Parathyroid adenoma (tissue), 2 donors: ENCODE data around the gene A1BG.
"Not testable (repeated sequence)": the region's sequence is repeated elsewhere in the genome, so short reads cannot be mapped to it uniquely, and the experiment has no call there.

Source experiments
- H2AFZ ChIP-seq: fragments of 300-600 bp; sonication (generic); one replicate; pipeline ENCODE4 v1.7.0; 2017; ENCODE audit warnings: antibody characterized with exemption, mild to moderate bottlenecking
- H3K27ac ChIP-seq: fragments of 300-600 bp; sonication (generic); one replicate; pipeline ENCODE4 v1.7.0; 2017
- H3K27me3 ChIP-seq: fragments of 300-600 bp; sonication (generic); one replicate; pipeline ENCODE4 v1.7.0; 2017; ENCODE audit warnings: low read length; ENCODE audit not compliant: control insufficient read depth, insufficient read depth
- H3K36me3 ChIP-seq: fragments of 300-600 bp; sonication (generic); one replicate; pipeline ENCODE4 v1.7.0; 2017; ENCODE audit warnings: low read length; ENCODE audit not compliant: control insufficient read depth, insufficient read depth
- H3K4me1 ChIP-seq: fragments of 300-600 bp; sonication (generic); one replicate; pipeline ENCODE4 v1.7.0; 2017; ENCODE audit warnings: control low read depth
- H3K4me2 ChIP-seq: fragments of 300-600 bp; sonication (generic); one replicate; pipeline ENCODE4 v1.7.0; 2017; ENCODE audit warnings: low read length
- H3K4me3 ChIP-seq: fragments of 300-600 bp; sonication (generic); one replicate; pipeline ENCODE4 v1.7.0; 2017; ENCODE audit warnings: low read depth, low read length
- H3K79me2 ChIP-seq: fragments of 300-600 bp; sonication (generic); one replicate; pipeline ENCODE4 v1.7.0; 2017; ENCODE audit warnings: control low read depth
- H3K9ac ChIP-seq: fragments of 300-600 bp; sonication (generic); one replicate; pipeline ENCODE4 v1.7.0; 2017; ENCODE audit warnings: mild to moderate bottlenecking
- H3K9me3 ChIP-seq: fragments of 300-600 bp; sonication (generic); one replicate; pipeline ENCODE4 v1.7.0; 2017; ENCODE audit warnings: low read length; ENCODE audit not compliant: control insufficient read depth
- CTCF ChIP-seq: fragments of 300-600 bp; sonication (generic); IDR thresholded peaks from one replicate; pipeline ENCODE4 v1.7.0; 2017; ENCODE audit warnings: antibody characterized with exemption, mild to moderate bottlenecking
- donor health status: primary hyperparathyroidism.

A1BG gene

GRCh38 chr19:58315580-58315979 lies 37.7 kb downstream of the A1BG start:
- no peak overlapping the region for H3K9ac ChIP-seq
- no peak overlapping the region for H3K27ac ChIP-seq
- no peaks in the 10 kb centered on the region for H3K36me3 ChIP-seq
- H3K4me2 ChIP-seq, result no peak overlapping the region
- no peaks in the 10 kb centered on the region for H3K27me3 ChIP-seq
- no peaks in the 10 kb centered on the region for H3K9me3 ChIP-seq
- H2AFZ ChIP-seq, result no peak overlapping the region
- H3K79me2 ChIP-seq, result peaks cover 24% of the 10 kb centered on the region
- H3K4me3 ChIP-seq, result no peak overlapping the region
- no peak for TF ChIP-seq CTCF
- H3K4me1 ChIP-seq, result no peaks in the 10 kb centered on the region

- peaks cover 25% of the 10 kb centered on the region for H3K79me2 ChIP-seq
- no peaks in the 10 kb centered on the region for H3K4me1 ChIP-seq
- H3K27me3 ChIP-seq, result no peaks in the 10 kb centered on the region
- no peak overlapping the region for H3K27ac ChIP-seq
- H2AFZ ChIP-seq, result no peak overlapping the region
- no peak overlapping the region for H3K4me3 ChIP-seq
- no peaks in the 10 kb centered on the region for H3K36me3 ChIP-seq
- no peak overlapping the region for H3K4me2 ChIP-seq
- H3K9ac ChIP-seq, result no peak overlapping the region
- no peaks in the 10 kb centered on the region for H3K9me3 ChIP-seq
- TF ChIP-seq CTCF, result no peak
Measured at GRCh38 chr19:58311345-58311865, 41.9 kb downstream of the A1BG start.

GRCh38 chr19:58310685-58311084 lies 42.6 kb downstream of the A1BG start:
- H2AFZ ChIP-seq, H3K27me3 ChIP-seq, H3K4me3 ChIP-seq, H3K9me3 ChIP-seq, H3K36me3 ChIP-seq, H3K9ac ChIP-seq, H3K4me2 ChIP-seq, H3K27ac ChIP-seq, H3K4me1 ChIP-seq: not testable (repeated sequence)
- TF ChIP-seq CTCF, result peak; percentile 69
- H3K79me2 ChIP-seq, result peaks cover 31% of the 10 kb centered on the region

GRCh38 chr19:58307736-58308135 lies 45.6 kb downstream of the A1BG start:
- Histone ChIP-seq H3K4me2 (no peak overlapping the region), H3K4me3 (no peak overlapping the region), H3K36me3 (no peaks in the 10 kb centered on the region), H3K9me3 (no peaks in the 10 kb centered on the region), H3K27me3 (no peaks in the 10 kb centered on the region), H2AFZ (no peak overlapping the region), H3K79me2 (peaks cover 36% of the 10 kb centered on the region), H3K4me1 (peaks cover 5% of the 10 kb centered on the region), H3K27ac (no peak overlapping the region), H3K9ac (no peak overlapping the region)
- no peak for TF ChIP-seq CTCF

GRCh38 chr19:58305932-58306323 lies 47.4 kb downstream of the A1BG start:
- peak overlapping the region; percentile 71 for H3K27ac ChIP-seq

More at GRCh38 chr19:58305932-58306323, 47.4 kb downstream of the A1BG start:
- peak overlapping the region; percentile 63 for H2AFZ ChIP-seq
- TF ChIP-seq CTCF, result no peak
- peak overlapping the region; percentile 69 for H3K4me2 ChIP-seq
- H3K79me2 ChIP-seq, result peaks cover 34% of the 10 kb centered on the region
- H3K9ac ChIP-seq, result peak overlapping the region; percentile 40
- peaks cover 5% of the 10 kb centered on the region for H3K4me1 ChIP-seq
- no peaks in the 10 kb centered on the region for H3K9me3 ChIP-seq
- H3K27me3 ChIP-seq, result no peaks in the 10 kb centered on the region
- H3K4me3 ChIP-seq, result peak overlapping the region; percentile 95
- no peaks in the 10 kb centered on the region for H3K36me3 ChIP-seq
